ENCODE results near the gene SV2A. TPM values are rescaled to one million over a fixed set of nuclear protein-coding genes. Genes with fewer than 3 reads are reported as not detected.
"Not testable (repeated sequence)": the region's sequence is repeated elsewhere in the genome, so short reads cannot be mapped to it uniquely, and the experiment has no call there.

Gene SV2A
- total RNA-seq, 2 donors from 2014 or later = 22.7 to 24.3 TPM

- no peak overlapping the region for H3K4me3 ChIP-seq
- TF ChIP-seq CTCF (IDR thresholded peaks at IDR 0.05) = no peak
- peak overlapping the region; percentile 4 to 41 for H3K27ac ChIP-seq
- H3K27me3 ChIP-seq (replicated peaks; ENCODE audit: insufficient read depth) = no peaks in the 10 kb centered on the region
- peaks cover 18% of the 10 kb centered on the region for H3K36me3 ChIP-seq
- no peak for ATAC-seq (ENCODE audit: insufficient number of reproducible peaks, low FRiP score, low read depth)
- no peak for DNase-seq (ENCODE audit: low spot score)
- no peaks in the 10 kb centered on the region for H3K9me3 ChIP-seq
- H3K4me1 ChIP-seq (ENCODE audit: control insufficient read depth in 1 of 2, low read depth in 2 of 2) = peaks cover 3 to 26% of the 10 kb centered on the region in 2 donors
Observed at GRCh38 chr1:149962736-149963135, 45.1 kb upstream of the SV2A start.

GRCh38 chr1:149962039-149962647 is 44.5 kb upstream of the SV2A start:
- no peak overlapping the region for H3K4me3 ChIP-seq
- peak; percentile 85 for TF ChIP-seq CTCF (IDR thresholded peaks at IDR 0.05)
- no peak for DNase-seq (ENCODE audit: low spot score)
- H3K4me1 ChIP-seq (ENCODE audit: control insufficient read depth in 1 of 2, low read depth in 2 of 2) = peaks cover 3 to 26% of the 10 kb centered on the region in 2 donors
- peak overlapping the region; percentile 4 to 41 for H3K27ac ChIP-seq
- ATAC-seq (ENCODE audit: insufficient number of reproducible peaks, low FRiP score, low read depth) = no peak
- H3K27me3 ChIP-seq (replicated peaks; ENCODE audit: insufficient read depth) = no peaks in the 10 kb centered on the region
- no peaks in the 10 kb centered on the region for H3K9me3 ChIP-seq
- H3K36me3 ChIP-seq = peaks cover 22% of the 10 kb centered on the region

- H3K9me3 ChIP-seq; H3K27ac ChIP-seq; H3K4me1 ChIP-seq (ENCODE audit: control insufficient read depth in 1 of 2, low read depth in 2 of 2); H3K4me3 ChIP-seq; ATAC-seq (ENCODE audit: insufficient number of reproducible peaks, low FRiP score, low read depth); DNase-seq (ENCODE audit: low spot score); H3K27me3 ChIP-seq (replicated peaks; ENCODE audit: insufficient read depth): not testable (repeated sequence)
- peaks cover 14% of the 10 kb centered on the region for H3K36me3 ChIP-seq
Observed at GRCh38 chr1:149957548-149957947, 39.9 kb upstream of the SV2A start.

- H3K4me3 ChIP-seq = no peak overlapping the region
- H3K27ac ChIP-seq = no peak overlapping the region
- H3K36me3 ChIP-seq = peaks cover 37% of the 10 kb centered on the region
- no peaks in the 10 kb centered on the region for H3K4me1 ChIP-seq (ENCODE audit: control insufficient read depth in 1 of 2, low read depth in 2 of 2)
- no peak for DNase-seq (ENCODE audit: low spot score)
- no peaks in the 10 kb centered on the region for H3K27me3 ChIP-seq (replicated peaks; ENCODE audit: insufficient read depth)
- H3K9me3 ChIP-seq = no peaks in the 10 kb centered on the region
- no peak for ATAC-seq (ENCODE audit: insufficient number of reproducible peaks, low FRiP score, low read depth)
- TF ChIP-seq CTCF (IDR thresholded peaks at IDR 0.05) = no peak
Observed at GRCh38 chr1:149949911-149950310, 32.3 kb upstream of the SV2A start.

- Histone ChIP-seq H3K4me1 (ENCODE audit: control insufficient read depth in 1 of 2, low read depth in 2 of 2) (peaks cover 0 to 6% of the 10 kb centered on the region in 2 donors), H3K4me3 (no peak overlapping the region), H3K27me3 (replicated peaks; ENCODE audit: insufficient read depth) (no peaks in the 10 kb centered on the region), H3K27ac (no peak overlapping the region), H3K9me3 (no peaks in the 10 kb centered on the region), H3K36me3 (peaks cover 46% of the 10 kb centered on the region)
- DNase-seq (ENCODE audit: low spot score) = no peak
- no peak for TF ChIP-seq CTCF (IDR thresholded peaks at IDR 0.05)
- no peak for ATAC-seq (ENCODE audit: insufficient number of reproducible peaks, low FRiP score, low read depth)
Observed at GRCh38 chr1:149945206-149945605, 27.6 kb upstream of the SV2A start.

GRCh38 chr1:149942885-149943284 is 25.2 kb upstream of the SV2A start:
- peaks cover 12 to 22% of the 10 kb centered on the region in 2 donors for H3K4me1 ChIP-seq (ENCODE audit: control insufficient read depth in 1 of 2, low read depth in 2 of 2)
- H3K4me3 ChIP-seq = no peak overlapping the region
- H3K36me3 ChIP-seq = peaks cover 33% of the 10 kb centered on the region
- DNase-seq (ENCODE audit: low spot score) (no peak), ATAC-seq (ENCODE audit: insufficient number of reproducible peaks, low FRiP score, low read depth) (no peak)
- H3K9me3 ChIP-seq = no peaks in the 10 kb centered on the region
- no peak for TF ChIP-seq CTCF (IDR thresholded peaks at IDR 0.05)
- no peaks in the 10 kb centered on the region for H3K27me3 ChIP-seq (replicated peaks; ENCODE audit: insufficient read depth)
- H3K27ac ChIP-seq = peak overlapping the region in 1 of 2 donors; percentile 5
